Ascending aorta (tissue), 2 donors: Measurements from ENCODE around the gene PCSK5. TPM values are rescaled to one million over a fixed set of nuclear protein-coding genes. Genes with fewer than 3 reads are reported as not detected.

Source experiments
- DNase-seq, 2 donors: peaks; one replicate each; pipeline ENCODE4 v3.0.0-alpha.2; 2019; ENCODE audit warnings: low spot score in 2 of 2
- H3K27ac ChIP-seq, 2 donors: fragments of 200-600 bp; sonication (generic); one replicate each; pipeline ENCODE4 v1.5.1; 2016 to 2017; ENCODE audit warnings: mild to moderate bottlenecking in 1 of 2
- H3K27me3 ChIP-seq: fragments of 200-600 bp; sonication (generic); one replicate; pipeline ENCODE4 v1.5.1; 2017
- H3K36me3 ChIP-seq, 2 donors: fragments of 200-600 bp; sonication (generic); one replicate each; pipeline ENCODE4 v1.5.1; 2016
- H3K4me1 ChIP-seq, 2 donors: fragments of 200-600 bp; sonication (generic); one replicate each; pipeline ENCODE4 v1.5.1; 2016 to 2017; ENCODE audit warnings: mild to moderate bottlenecking in 1 of 2
- H3K4me3 ChIP-seq, 2 donors: fragments of 200-600 bp; sonication (generic); one replicate each; pipeline ENCODE4 v1.5.1; 2016 to 2017; ENCODE audit warnings: mild to moderate bottlenecking in 1 of 2
- H3K9me3 ChIP-seq, 2 donors: fragments of 200-600 bp; sonication (generic); one replicate each; pipeline ENCODE4 v1.5.1; 2016
- CTCF ChIP-seq, 3 experiments: fragments of 200-600 bp in 2 of 3; fragments of 450-650 bp in 1 of 3; sonication (generic) in 2 of 3; IDR thresholded peaks; one replicate each; pipeline ENCODE4 v1.5.1; 2016 to 2019; ENCODE audit warnings: antibody characterized with exemption in 3 of 3, mild to moderate bottlenecking in 1 of 3, moderate library complexity in 1 of 3
- intact Hi-C: fragments of 100-400 bp; cut with DNase I; formaldehyde crosslinking; loops from one replicate; pipeline ENCODE4 v1.15.1; 2023
- total RNA-seq: library from RNA; depleted of rRNA; stranded (reverse); fragments of >200 nt; gene quantifications from one replicate; pipeline ENCODE4 v1.1.0, GENCODE V29; 2016

The PCSK5 gene
- total RNA-seq, 1 donor from 2014 or later, result 66.3 TPM

GRCh38 chr9:75974016-75974766 lies 83.7 kb downstream of the PCSK5 start:
- DNase-seq, result peak; percentile 16 to 76
- H3K27me3 ChIP-seq, result no peaks in the 10 kb centered on the region
- peak overlapping the region; percentile 84 to 89 for H3K27ac ChIP-seq
- intact Hi-C loops, result loop anchor here (2.0 kb wide), 1 partner anchor 83 kb away; the partner anchor contains the start of gene PCSK5
- peaks cover 0 to 11% of the 10 kb centered on the region in 2 donors for H3K4me1 ChIP-seq
- no peaks in the 10 kb centered on the region for H3K9me3 ChIP-seq
- H3K36me3 ChIP-seq, result no peaks in the 10 kb centered on the region
- no peak for TF ChIP-seq CTCF (IDR thresholded peaks at IDR 0.05)
- peak overlapping the region in 1 of 2 donors; percentile 43 for H3K4me3 ChIP-seq

DNA sequence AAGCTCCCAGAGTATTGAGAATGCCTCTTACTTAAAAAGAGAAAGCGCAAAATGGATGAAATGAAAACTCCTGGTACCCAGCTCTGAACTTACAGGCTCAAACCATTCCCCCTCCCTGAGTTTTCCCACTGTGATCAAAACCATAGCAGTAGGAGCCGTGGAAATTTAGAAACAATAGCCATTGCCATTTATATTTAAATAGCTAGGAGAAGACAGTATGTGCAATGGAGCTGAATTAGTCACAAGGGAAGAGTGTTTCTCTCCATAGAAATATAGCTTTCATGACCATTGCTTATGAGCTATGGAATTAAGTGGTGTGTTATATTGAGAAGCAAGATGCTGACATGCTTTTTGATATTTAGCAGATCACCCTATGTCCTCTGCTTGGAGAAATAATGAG lies 84.6 kb downstream of the PCSK5 start:
- no peak for TF ChIP-seq CTCF (IDR thresholded peaks at IDR 0.05)
- Histone ChIP-seq H3K4me3 (no peak overlapping the region), H3K27ac (peak overlapping the region; percentile 84 to 89), H3K36me3 (no peaks in the 10 kb centered on the region), H3K9me3 (no peaks in the 10 kb centered on the region), H3K4me1 (peaks cover 0 to 11% of the 10 kb centered on the region in 2 donors), H3K27me3 (no peaks in the 10 kb centered on the region)
- intact Hi-C loops, result loop anchor here (2.0 kb wide), 1 partner anchor 84 kb away; the partner anchor contains the start of gene PCSK5
- DNase-seq, result no peak

DNA sequence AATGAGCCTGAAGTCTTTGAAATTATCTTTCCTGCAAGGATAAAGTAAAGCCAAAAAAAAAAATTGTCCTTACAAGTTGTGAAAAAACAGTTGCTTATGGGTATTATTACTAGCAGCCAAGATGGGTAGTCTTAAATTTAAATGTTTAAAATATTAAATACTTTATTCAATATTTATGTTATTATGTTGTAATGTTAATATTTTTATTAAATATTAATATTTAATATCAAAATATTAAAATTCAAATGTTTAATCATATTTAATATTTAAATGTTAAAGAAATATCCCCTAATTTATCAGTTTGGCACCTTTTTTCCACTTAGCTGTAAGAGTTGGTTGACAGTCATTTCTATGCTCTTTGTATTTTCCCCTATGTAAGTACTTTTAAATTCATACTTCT lies 86.1 kb downstream of the PCSK5 start:
- intact Hi-C loops, result no loop called here
- H3K36me3 ChIP-seq, result no peaks in the 10 kb centered on the region
- no peak for DNase-seq
- H3K4me1 ChIP-seq, result peaks cover 0 to 11% of the 10 kb centered on the region in 2 donors
- no peaks in the 10 kb centered on the region for H3K27me3 ChIP-seq
- no peak for TF ChIP-seq CTCF (IDR thresholded peaks at IDR 0.05)
- no peak overlapping the region for H3K27ac ChIP-seq
- no peaks in the 10 kb centered on the region for H3K9me3 ChIP-seq
- no peak overlapping the region for H3K4me3 ChIP-seq

GRCh38 chr9:75979362-75979761 lies 88.9 kb downstream of the PCSK5 start:
- no peak for DNase-seq
- H3K27me3 ChIP-seq, result no peaks in the 10 kb centered on the region
- TF ChIP-seq CTCF (IDR thresholded peaks at IDR 0.05), result no peak
- intact Hi-C loops, result no loop called here
- H3K4me3 ChIP-seq, result no peak overlapping the region
- H3K4me1 ChIP-seq, result peaks cover 0 to 5% of the 10 kb centered on the region in 2 donors
- no peak overlapping the region for H3K27ac ChIP-seq
- no peaks in the 10 kb centered on the region for H3K9me3 ChIP-seq
- H3K36me3 ChIP-seq, result no peaks in the 10 kb centered on the region

DNA sequence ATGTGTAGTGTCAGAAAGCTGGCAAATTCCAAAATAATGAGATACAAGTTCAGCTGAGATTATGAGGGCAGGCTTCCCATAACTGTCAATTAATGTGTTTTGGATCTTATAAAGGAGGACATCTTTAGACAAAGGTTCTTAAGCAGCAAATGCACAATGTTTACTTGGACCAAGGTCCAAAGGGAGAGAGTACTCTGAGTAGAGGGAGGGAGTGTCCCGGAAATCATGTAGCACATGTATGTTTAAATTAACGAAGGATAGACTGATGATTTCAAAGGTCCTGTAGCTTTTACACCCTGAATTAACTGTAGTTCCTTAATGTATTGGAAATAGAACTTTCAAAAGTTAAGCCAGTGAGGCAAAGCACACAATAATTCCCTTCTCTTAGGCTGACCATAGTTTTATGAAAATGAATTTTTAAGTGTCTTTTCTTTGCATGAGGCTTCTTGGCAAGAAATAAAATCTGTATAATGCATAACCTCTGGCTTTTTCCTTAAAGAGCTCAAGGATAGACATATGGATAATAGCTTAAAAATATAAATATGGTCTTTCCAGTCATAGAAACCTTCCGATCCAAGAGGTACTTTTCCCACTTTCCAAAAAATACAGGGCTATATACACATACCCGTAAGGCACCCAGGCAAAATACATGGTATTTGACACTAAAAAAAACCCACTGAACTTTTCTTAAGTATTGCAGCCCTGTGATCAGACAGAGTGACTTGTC lies 93.0 kb downstream of the PCSK5 start:
- intact Hi-C loops, result no loop called here
- peaks cover 2 to 17% of the 10 kb centered on the region in 2 donors for H3K36me3 ChIP-seq
- no peak for TF ChIP-seq CTCF (IDR thresholded peaks at IDR 0.05)

More for the DNA sequence above, 93.0 kb downstream of the PCSK5 start:
- H3K4me1 ChIP-seq, result no peaks in the 10 kb centered on the region
- H3K9me3 ChIP-seq, result no peaks in the 10 kb centered on the region
- no peak for DNase-seq
- no peak overlapping the region for H3K27ac ChIP-seq
- no peaks in the 10 kb centered on the region for H3K27me3 ChIP-seq
- no peak overlapping the region for H3K4me3 ChIP-seq
